ENCODE results near the gene NRDE2. TPM values are rescaled to one million over a fixed set of nuclear protein-coding genes. Genes with fewer than 3 reads are reported as not detected.

The NRDE2 gene
- total RNA-seq, 1 donor from 2014 or later, result 35.3 TPM

DNA sequence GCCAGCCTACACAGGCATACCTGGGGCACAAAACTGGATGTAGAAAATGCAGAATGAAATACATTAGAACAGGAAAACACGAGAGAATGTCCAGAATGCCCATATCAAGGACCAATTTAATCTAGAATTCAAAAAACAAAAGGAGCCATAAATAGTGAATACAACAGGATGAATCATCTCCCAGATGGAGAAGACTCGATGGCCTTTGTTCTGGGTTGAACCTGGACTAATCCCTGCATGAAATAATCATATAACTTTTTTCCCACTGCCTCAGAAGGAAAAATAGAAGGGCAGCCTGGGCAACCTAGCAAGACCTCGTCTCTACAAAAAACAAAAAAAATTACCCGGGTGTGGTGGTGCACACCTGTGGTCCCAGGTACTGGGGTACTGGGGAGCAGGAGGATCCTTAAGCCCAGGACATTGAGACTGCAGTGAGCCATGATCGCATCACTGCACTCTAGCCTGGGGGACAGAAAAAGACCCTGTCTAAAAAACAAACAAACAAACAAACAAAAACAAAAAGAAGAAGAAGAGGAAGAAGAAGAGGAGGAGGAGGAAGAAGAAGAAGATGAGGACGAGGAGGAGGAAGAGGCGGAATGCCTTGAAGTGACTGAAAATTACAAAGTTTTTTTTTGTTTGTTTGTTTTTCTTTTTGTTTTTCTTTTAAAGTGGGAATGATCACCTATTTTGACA, 30.3 kb upstream of the NRDE2 start:
- TF ChIP-seq, protein P1, sequence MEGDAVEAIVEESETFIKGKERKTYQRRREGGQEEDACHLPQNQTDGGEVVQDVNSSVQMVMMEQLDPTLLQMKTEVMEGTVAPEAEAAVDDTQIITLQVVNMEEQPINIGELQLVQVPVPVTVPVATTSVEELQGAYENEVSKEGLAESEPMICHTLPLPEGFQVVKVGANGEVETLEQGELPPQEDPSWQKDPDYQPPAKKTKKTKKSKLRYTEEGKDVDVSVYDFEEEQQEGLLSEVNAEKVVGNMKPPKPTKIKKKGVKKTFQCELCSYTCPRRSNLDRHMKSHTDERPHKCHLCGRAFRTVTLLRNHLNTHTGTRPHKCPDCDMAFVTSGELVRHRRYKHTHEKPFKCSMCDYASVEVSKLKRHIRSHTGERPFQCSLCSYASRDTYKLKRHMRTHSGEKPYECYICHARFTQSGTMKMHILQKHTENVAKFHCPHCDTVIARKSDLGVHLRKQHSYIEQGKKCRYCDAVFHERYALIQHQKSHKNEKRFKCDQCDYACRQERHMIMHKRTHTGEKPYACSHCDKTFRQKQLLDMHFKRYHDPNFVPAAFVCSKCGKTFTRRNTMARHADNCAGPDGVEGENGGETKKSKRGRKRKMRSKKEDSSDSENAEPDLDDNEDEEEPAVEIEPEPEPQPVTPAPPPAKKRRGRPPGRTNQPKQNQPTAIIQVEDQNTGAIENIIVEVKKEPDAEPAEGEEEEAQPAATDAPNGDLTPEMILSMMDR (IDR thresholded peaks at IDR 0.05), result no peak
- H3K4me1 Mint-ChIP-seq, result no peaks in the 10 kb centered on the region
- intact Hi-C loops (cut with micrococcal nuclease), result no loop called here
- ATAC-seq (ENCODE audit: low read depth) (no peak), DNase-seq (no peak)
- CTCF ChIA-PET, result no interaction called here
- POLR2A ChIA-PET, result no interaction called here
- peaks cover 19% of the 10 kb centered on the region for H3K27me3 Mint-ChIP-seq
- no peaks in the 10 kb centered on the region for H3K9me3 Mint-ChIP-seq
- H3K36me3 Mint-ChIP-seq (ENCODE audit: low read depth), result no peaks in the 10 kb centered on the region
- no peak overlapping the region for H3K4me3 Mint-ChIP-seq
- no peak overlapping the region for H3K27ac Mint-ChIP-seq

DNA sequence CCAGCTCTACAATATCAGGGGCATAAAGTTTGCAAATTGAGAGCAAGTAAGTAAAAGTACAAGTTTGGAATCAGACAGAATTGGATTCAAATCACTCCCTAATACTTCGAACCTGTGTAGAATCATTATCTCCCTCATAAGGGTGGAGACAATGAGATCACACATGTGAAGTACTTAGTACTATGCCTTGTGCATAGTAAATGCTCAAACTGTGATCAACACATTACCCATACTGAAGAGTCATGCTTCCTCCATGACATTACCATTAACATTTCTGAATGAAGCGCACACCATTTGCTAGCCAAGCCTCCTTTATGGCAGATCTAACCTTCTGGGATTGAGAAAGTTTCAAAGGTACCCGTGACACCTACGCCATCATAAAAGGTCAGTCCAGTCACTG, 26.6 kb upstream of the NRDE2 start:
- DNase-seq, result no peak
- ChIA-PET POLR2A (no interaction called here), CTCF (no interaction called here)
- Mint-ChIP-seq H3K4me3 (no peak overlapping the region), H3K9me3 (no peaks in the 10 kb centered on the region), H3K27me3 (peaks cover 15% of the 10 kb centered on the region), H3K4me1 (no peaks in the 10 kb centered on the region), H3K36me3 (ENCODE audit: low read depth) (no peaks in the 10 kb centered on the region), H3K27ac (no peak overlapping the region)
- TF ChIP-seq, protein P1 (IDR thresholded peaks at IDR 0.05), result no peak
- intact Hi-C loops (cut with micrococcal nuclease), result no loop called here
- ATAC-seq (ENCODE audit: low read depth), result no peak

DNA sequence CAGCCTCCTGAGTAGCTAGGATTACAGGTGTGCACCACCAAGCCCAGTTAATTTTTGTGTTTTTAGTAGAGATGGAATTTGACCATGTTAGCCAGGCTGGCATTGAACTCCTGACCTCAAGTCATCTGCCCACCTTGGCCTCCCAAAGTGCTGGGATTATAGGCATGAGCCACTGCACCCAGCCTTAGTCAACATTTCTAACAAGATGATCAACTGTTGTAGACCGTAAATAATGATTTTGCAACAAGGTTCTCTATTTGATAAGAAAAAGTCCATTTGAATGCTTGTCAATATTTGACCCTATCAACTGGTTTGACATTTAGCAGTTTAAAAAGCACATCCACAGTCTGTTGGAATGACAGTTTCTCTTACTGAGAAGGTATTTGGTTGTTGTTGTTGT, 25.2 kb upstream of the NRDE2 start:
- H3K9me3 Mint-ChIP-seq, result no peaks in the 10 kb centered on the region
- no peaks in the 10 kb centered on the region for H3K4me1 Mint-ChIP-seq
- ATAC-seq (ENCODE audit: low read depth) (no peak), DNase-seq (no peak)
- POLR2A ChIA-PET, result no interaction called here
- CTCF ChIA-PET, result no interaction called here
- H3K27ac Mint-ChIP-seq, result no peak overlapping the region
- intact Hi-C loops (cut with micrococcal nuclease), result no loop called here
- no peaks in the 10 kb centered on the region for H3K36me3 Mint-ChIP-seq (ENCODE audit: low read depth)
- peaks cover 9% of the 10 kb centered on the region for H3K27me3 Mint-ChIP-seq
- no peak overlapping the region for H3K4me3 Mint-ChIP-seq
- TF ChIP-seq, protein P1 (IDR thresholded peaks at IDR 0.05), result no peak

DNA sequence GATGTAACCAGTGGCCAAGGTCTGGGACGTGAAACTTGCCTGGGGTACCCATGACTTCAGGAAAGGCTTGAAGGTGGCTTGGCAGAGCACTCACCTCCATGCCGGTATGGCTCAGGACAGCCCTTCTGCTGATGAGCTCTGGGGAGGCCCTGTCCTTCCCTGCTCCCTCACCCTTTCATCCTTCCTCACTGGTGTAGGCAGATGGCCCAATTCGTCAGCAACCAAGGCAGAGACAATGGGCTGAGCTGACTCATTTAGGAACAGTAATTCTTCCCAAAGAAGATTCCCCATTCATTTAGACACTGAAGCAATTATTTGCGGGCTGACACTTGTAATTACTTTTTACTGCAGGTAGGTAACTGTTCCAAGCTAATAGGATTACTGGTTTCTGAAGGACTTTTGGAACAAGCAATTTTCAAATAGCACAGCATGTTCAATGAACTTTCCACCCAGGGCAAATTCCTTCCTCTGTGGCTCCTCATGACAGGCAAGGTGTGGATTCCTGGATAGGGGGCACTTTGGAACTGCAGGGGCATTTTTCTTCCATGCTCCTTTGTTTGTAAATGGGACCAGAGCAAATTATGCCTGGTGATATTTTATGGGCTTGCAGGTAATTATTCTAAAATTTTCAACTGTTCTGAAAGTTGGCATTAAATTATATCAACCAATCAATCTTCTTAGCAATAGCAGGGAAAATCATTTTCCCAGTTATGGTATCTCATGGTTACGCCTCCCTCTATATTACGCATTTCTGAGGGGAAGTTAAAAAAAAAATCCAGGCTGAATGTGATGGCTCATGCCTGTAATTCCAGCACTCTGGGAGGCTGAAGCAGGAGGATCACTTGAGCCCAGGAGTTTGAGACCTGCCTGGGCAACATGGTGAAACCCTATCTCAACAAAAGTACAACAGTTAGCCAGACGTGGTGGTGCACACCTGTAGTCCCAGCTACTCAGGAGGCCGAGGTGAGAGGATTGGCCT, 24.1 kb upstream of the NRDE2 start:
- no peak overlapping the region for H3K27ac Mint-ChIP-seq
- H3K4me3 Mint-ChIP-seq, result no peak overlapping the region
- H3K4me1 Mint-ChIP-seq, result no peaks in the 10 kb centered on the region
- ChIA-PET POLR2A (no interaction called here), CTCF (interaction anchor here (0.5 kb wide), 1 partner anchor 21 kb away, joined by 3 read pairs; no protein-coding TSS in a partner anchor)
- intact Hi-C loops (cut with micrococcal nuclease), result no loop called here
- no peaks in the 10 kb centered on the region for H3K36me3 Mint-ChIP-seq (ENCODE audit: low read depth)
- H3K9me3 Mint-ChIP-seq, result no peaks in the 10 kb centered on the region
- peaks cover 9% of the 10 kb centered on the region for H3K27me3 Mint-ChIP-seq
- TF ChIP-seq, protein P1 (IDR thresholded peaks at IDR 0.05), result no peak
- no peak for DNase-seq
- ATAC-seq (ENCODE audit: low read depth), result no peak
